ENCODE measurements around the gene UBE2I. TPM values are rescaled to one million over a fixed set of nuclear protein-coding genes. Genes with fewer than 3 reads are reported as not detected.

UBE2I gene
- total RNA-seq, 1 experiment from 2014 or later, result 212 TPM

DNA sequence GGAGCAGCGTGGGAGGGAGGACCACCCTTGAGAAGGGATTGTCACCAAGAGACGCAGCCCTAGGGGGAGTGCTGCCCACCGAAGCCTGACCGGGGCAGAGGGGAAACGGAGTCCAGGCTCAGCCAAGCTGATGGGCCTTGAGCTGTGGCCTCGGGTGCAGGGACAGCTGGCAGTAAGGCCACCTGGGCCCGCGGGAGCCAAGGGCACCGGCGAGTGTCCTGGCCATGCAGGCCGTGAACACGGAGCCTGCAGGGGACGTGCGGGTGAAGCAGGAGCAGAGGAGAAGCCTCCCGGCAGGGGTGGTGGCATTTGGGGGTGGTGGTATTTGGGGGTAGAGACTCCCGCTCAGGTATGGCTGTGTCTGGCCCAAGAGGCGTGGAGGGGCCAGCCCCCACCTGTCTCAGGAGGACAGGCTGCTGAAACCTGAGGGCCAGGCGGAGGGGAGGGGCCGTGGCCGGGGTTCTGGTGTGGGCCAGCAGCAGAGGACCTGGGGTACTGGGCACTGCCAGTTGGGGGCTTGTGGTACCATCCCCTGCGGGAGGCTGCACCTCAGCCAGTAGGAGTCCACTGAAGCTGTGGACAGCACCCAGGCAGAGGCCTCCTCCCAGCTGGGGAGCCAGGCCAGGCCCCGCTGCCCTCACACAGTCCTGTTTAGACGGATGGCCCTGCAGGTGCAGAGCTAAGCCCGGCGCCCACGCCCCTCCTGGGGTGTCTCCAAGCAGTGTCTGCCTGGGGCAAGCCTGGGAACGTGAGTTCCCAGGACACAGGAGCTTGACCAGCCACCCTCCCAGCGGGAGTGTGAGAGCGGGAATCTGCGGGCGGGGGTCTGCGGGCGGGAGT, 46.8 kb downstream of the UBE2I start:
- H4K20me1 ChIP-seq (ENCODE audit: insufficient read depth), result no peaks in the 10 kb centered on the region
- POLR2A ChIA-PET, result interaction anchor here (1.5 kb wide), 1 partner anchor 64 kb away, joined by 5 read pairs; the partner anchor contains the start of gene UQCC4

More for the DNA sequence above, 46.8 kb downstream of the UBE2I start:
- intact Hi-C loops (cut with micrococcal nuclease), result no loop called here
- Histone ChIP-seq H3K9ac (ENCODE audit: low read length) (peak overlapping the region; percentile 49), H3K9me2 (ENCODE audit: insufficient read depth) (no peaks in the 10 kb centered on the region), H3K4me3 (replicated peaks in 1 of 2; ENCODE audit: low read depth in 1 of 2, low read length in 2 of 2) (no peak overlapping the region), H3K27me3 (ENCODE audit: insufficient read depth, low read length) (no peaks in the 10 kb centered on the region), H3K4me2 (ENCODE audit: low read length) (peak overlapping the region; percentile 83), H3K4me1 (ENCODE audit: control insufficient read depth in 1 of 2, insufficient read depth in 2 of 2, low read length in 2 of 2) (peaks cover 29 to 43% of the 10 kb centered on the region in 2 experiments), H3K79me2 (ENCODE audit: insufficient read depth, low read length) (peaks cover 88% of the 10 kb centered on the region), H3K36me3 (ENCODE audit: control insufficient read depth in 1 of 2, insufficient read depth in 2 of 2, low read length in 2 of 2) (peaks cover 3 to 7% of the 10 kb centered on the region in 2 experiments; a peak in 1 of 4 replicates), H2AFZ (ENCODE audit: low read depth, low read length, poor library complexity, severe bottlenecking) (no peak overlapping the region), H3K9me3 (ENCODE audit: control insufficient read depth in 1 of 2, insufficient read depth in 1 of 2, low read depth in 1 of 2, low read length in 2 of 2) (no peaks in the 10 kb centered on the region), H3K27ac (ENCODE audit: low read depth, low read length) (0 out of 2 replicates have a peak overlapping the region, but pooled peaks have one; percentile 85)
- no TSS peak for BruUV-seq (replicated peaks)
- CTCF ChIA-PET, result no interaction called here
- DNase-seq (ENCODE audit: low read depth, low spot score) (no peak), ATAC-seq (no peak)
- no peak for TF ChIP-seq SP1 (IDR thresholded peaks at IDR 0.05; ENCODE audit: low read depth)
- TF ChIP-seq, protein P1, sequence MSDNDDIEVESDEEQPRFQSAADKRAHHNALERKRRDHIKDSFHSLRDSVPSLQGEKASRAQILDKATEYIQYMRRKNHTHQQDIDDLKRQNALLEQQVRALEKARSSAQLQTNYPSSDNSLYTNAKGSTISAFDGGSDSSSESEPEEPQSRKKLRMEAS (IDR thresholded peaks at IDR 0.05), result no peak
- TF ChIP-seq SIN3A (IDR thresholded peaks at IDR 0.05; ENCODE audit: low read depth), result no peak
- no peak for TF ChIP-seq FOSL1 (IDR thresholded peaks at IDR 0.05; ENCODE audit: low read depth)
- TF ChIP-seq SRF (IDR thresholded peaks at IDR 0.05; ENCODE audit: low read depth), result no peak
- TF ChIP-seq, protein P2, sequence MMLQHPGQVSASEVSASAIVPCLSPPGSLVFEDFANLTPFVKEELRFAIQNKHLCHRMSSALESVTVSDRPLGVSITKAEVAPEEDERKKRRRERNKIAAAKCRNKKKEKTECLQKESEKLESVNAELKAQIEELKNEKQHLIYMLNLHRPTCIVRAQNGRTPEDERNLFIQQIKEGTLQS (IDR thresholded peaks at IDR 0.05), result no peak
- no peak for TF ChIP-seq YY1 (IDR thresholded peaks at IDR 0.05; ENCODE audit: extremely low read depth, insufficient replicate concordance, low read depth, low read length)
- TF ChIP-seq, protein P3, sequence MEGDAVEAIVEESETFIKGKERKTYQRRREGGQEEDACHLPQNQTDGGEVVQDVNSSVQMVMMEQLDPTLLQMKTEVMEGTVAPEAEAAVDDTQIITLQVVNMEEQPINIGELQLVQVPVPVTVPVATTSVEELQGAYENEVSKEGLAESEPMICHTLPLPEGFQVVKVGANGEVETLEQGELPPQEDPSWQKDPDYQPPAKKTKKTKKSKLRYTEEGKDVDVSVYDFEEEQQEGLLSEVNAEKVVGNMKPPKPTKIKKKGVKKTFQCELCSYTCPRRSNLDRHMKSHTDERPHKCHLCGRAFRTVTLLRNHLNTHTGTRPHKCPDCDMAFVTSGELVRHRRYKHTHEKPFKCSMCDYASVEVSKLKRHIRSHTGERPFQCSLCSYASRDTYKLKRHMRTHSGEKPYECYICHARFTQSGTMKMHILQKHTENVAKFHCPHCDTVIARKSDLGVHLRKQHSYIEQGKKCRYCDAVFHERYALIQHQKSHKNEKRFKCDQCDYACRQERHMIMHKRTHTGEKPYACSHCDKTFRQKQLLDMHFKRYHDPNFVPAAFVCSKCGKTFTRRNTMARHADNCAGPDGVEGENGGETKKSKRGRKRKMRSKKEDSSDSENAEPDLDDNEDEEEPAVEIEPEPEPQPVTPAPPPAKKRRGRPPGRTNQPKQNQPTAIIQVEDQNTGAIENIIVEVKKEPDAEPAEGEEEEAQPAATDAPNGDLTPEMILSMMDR (IDR thresholded peaks at IDR 0.05 in 2 of 3, conservative IDR thresholded peaks at IDR 0.05 in 1 of 3; ENCODE audit: borderline replicate concordance in 1 of 3, insufficient read depth in 1 of 3, low read depth in 2 of 3, low read length in 2 of 3), result no peak
- RAD21 ChIA-PET (ENCODE audit: low non-redundant PET in 1 of 2, low total read pairs in 2 of 2, uncharacterized antibody in 2 of 2, unreplicated experiment in 2 of 2), result no interaction called here

Measured in HCT116 (cell line).